GM11168 (cell line): Measurements from ENCODE around the gene PSAT1.

Experiments used
- in situ Hi-C: fragments of 300-500 bp; cut with MboI; formaldehyde crosslinking; loops from one replicate; pipeline ENCODE4 v1.12.0; 2022; ENCODE audit warnings: low sequenced_read_pairs; ENCODE audit not compliant: unreplicated experiment

The PSAT1 gene

GRCh38 chr9:78291240-78291925 lies 5.5 kb upstream of the PSAT1 start:
- in situ Hi-C loops: no loop called here

GRCh38 chr9:78292026-78292425 lies 4.9 kb upstream of the PSAT1 start:
- in situ Hi-C loops: no loop called here

- in situ Hi-C loops: no loop called here
Observed at GRCh38 chr9:78292716-78293497, 4.0 kb upstream of the PSAT1 start.

DNA sequence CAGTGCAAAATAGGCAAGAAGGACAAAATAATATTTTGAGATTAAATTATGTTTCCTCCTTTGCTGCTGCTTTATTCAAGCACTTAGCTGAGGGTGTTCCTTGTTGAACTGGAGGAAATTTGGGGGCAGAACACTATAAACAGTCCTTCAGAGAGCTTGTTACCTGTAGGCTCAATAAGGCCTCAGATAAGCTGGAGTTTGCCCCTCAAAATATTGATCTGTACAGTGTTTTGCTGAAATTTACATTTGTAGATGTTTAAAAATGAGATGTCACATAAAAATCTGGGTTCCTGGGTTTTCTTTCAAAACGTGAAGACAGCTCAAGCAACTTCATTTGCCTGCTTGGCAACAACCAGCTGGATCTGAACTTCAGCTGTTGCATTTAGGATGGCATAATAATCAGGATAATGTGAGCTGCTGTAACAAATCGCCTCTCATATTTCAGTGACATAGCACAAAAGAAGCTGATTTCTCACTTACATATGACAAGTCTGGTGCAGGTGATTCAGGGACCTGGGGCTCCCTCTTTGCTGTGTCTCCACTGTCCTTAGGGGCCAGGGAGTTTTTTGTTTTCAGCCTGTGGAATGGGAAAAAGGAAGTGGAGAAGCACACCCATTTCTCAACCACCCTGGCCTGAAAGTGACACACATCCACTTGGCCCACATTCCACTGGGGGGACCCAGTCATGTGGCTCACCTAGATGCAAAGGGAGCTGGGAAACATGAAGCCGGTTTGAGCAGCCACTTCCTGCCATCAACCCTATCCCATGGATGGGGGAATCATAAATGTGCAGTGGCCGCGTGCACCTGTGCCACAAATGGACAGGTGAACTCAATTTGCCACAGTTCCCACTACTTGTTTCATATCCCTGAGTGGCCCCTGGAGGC lies 2.4 kb upstream of the PSAT1 start:
- in situ Hi-C loops: no loop called here

DNA sequence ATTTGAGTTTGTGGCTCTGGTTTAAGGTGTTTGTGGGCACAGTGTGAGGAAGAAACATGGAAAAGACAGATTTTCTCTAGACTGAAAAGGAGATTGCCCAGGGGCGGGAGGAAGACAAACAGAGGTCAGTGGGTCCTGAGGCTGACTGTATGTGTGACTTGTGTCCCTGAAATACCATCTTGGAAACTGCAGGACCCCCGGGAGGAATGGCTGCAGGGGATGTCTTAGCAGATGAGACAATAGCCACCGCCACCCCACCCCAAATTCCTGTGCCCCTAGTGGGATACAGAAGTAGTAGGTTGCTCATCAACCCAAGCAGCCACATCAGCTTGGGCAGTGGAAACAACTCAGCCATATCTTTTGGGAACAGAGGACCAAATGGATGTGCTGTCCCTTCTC lies 1.7 kb upstream of the PSAT1 start:
- in situ Hi-C loops: no loop called here

DNA sequence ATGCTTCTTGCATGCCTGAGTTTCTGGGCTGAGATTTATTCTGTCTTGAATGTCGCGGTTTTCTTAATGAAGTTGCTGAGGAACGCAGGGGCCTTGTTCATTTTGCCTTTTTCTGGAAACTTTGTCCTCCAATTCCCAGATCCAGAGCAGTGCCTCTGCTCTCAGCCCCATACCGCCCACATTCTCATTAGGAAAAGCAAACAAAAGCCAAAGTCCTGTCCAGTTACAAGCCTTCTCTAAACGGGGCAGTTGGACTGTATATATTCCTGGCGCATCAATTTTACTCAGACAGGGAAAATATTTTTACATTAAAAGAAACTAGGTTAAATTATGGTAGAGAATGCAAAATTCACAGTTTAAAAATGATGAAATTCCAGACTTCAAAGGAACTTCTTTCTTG lies 1.2 kb upstream of the PSAT1 start:
- in situ Hi-C loops: no loop called here

DNA sequence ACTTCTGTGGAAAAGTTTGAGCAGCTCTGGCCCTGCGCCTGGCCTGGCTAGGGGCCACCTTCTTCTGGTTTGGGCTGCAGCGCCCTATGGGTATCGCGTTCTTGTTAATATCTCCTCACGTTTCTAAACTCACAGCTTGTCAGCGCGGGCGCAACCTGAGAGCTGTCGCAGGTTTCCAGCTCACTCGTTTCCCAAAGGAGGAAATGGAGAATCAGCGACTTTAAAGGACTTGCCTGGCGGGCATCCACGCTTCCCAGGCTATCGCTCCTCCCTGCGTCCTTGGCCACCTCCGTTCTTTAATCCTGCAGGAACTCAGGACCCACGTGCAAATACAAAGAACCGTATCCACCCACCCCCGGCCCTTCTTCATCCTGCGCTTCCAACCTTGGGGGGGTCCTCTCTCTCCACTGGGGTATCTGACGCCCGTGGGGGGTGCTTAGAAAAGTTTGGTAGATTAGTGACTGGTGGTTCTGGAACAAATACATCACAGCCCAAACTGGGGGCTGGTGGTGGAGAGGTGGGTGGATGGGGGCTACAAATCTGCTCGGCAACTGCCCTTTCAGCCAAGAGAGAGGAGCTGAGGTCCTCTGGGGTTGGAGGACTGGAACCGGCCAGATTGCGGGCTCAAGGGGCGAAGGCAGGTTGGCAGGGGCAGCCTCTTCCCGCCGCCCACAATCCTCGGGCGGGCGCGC lies 578 bp upstream of the PSAT1 start:
- in situ Hi-C loops: no loop called here

DNA sequence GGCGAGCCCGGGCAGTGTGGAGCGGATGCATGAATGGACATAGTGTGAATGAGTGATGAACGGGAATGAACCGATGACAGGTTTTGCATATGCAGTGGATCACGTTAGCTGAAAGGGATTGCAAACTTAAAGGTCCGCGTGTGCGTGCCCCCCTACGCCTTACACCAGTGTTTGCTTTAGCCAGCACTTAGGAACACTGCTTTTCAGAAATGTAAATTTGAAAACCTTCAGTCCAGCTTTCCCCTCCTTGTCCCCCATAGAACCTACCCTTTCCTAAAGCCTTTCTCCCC lies 692 bp downstream of the PSAT1 start:
- in situ Hi-C loops: no loop called here

DNA sequence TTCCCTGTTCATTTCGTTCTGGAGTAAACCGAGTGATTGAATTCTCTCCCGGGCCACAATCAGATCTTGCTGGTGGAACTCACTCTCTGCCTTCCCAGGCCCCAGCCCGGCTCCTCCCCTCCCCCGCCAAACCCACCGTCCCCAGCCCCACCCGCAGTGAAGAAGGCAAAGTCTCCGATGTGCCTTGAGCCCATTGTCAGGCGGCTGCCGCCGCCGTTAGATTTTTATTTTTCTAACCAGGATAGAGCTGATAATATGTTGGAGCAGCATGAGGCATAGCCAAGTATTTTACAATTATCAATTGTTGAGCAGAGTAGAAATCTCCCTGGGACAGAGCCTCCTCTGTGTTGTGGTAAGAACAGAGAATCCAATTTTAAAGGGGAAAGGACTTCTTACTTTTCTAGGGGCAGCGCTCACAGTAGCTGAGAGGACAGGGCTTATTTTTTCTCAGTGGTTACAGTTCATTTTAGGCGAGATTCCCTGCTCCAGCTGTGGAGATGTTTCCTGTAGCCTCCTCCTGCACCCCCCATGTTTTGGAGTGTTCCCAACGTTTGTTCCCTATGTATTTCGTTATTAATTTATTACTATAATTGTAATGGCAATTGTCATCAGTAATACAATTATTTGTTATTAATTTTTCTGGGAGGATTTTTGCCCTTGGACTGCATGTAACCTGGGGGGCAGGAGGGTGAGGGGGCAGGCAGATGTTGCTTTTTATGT lies 1.3 kb downstream of the PSAT1 start:
- in situ Hi-C loops: no loop called here

DNA sequence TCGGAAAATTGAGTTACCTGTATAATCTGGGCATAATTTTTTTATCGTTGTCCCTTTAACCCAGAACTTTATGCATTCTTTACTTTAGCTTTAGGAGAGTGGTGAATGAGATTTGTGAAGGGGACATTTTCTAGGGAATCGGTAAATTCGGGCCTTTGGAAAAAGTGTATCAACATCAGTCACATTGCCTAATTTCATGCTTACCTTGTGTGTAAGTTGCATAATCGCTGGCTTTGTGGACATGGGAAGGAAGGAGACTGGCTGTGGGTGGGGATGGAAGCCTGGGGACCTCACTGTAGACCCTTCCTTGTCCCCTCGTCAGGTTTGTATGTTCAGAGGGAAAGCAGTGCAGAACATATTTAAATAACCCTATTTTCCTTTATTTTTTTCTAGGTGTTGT lies 3.3 kb downstream of the PSAT1 start:
- in situ Hi-C loops: no loop called here

DNA sequence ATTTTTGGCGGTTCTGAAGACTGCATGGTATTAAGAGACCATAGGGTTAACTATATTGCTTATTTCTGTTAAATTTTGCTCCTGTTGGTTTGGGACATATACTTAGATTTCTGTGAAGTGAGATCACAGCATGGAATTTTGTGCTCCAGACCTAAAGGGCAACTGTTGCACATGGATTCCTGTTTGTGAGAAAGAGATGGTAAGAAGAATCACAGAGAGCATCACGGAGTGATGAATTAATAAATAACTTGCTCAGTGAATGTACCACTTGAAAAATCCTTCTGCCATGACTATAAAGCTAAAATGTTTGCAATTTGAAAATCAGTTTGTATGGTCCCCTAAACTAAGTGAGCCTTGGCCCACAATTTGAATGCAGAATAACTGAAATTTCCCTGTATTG lies 4.5 kb downstream of the PSAT1 start:
- in situ Hi-C loops: no loop called here

GRCh38 chr9:78303377-78304062 lies 6.6 kb downstream of the PSAT1 start:
- in situ Hi-C loops: no loop called here

DNA sequence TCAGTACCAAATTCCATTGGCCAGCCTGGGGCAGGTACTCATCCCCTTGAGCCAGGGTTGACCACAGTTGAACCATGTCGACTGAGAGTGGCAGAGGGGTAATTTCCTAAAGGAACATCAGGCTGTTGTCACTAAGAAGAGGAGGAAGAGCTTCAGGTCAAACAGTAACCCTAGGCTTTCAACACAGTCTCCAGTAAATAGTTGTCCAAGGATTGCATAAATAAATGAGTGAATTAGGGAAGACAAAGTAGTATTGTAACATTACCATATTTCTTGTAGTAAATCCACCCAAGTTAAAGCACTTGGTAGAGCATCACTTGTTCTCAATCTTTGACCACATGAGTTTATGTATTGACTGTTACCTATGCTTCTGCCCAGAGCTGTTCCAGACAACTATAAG lies 7.4 kb downstream of the PSAT1 start:
- in situ Hi-C loops: no loop called here

- in situ Hi-C loops: no loop called here
Observed at GRCh38 chr9:78306222-78307076, 9.5 kb downstream of the PSAT1 start.

- in situ Hi-C loops: no loop called here
Observed at GRCh38 chr9:78307360-78307759, 10.4 kb downstream of the PSAT1 start.

DNA sequence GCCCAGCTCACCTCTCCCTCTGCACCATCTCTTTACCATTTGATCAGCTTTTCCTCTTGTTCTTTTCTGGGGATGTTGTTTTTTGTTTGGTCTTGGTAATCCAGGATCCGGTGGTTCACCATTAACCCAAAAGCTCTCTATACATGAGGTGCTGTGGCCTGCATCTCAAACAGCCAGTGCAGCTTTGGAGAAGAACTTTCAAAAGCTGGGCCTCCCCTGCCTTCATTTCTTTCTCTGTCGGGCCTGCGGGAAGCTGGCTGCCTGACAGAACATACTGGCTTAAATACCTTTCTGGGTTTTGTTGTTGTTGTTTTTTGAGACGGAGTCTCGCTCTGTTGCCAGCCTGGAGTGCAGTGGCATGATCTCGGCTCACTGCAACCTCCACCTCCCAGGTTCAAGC lies 12.1 kb downstream of the PSAT1 start:
- in situ Hi-C loops: no loop called here

- in situ Hi-C loops: no loop called here
Observed at GRCh38 chr9:78311075-78311474, 14.2 kb downstream of the PSAT1 start.

DNA sequence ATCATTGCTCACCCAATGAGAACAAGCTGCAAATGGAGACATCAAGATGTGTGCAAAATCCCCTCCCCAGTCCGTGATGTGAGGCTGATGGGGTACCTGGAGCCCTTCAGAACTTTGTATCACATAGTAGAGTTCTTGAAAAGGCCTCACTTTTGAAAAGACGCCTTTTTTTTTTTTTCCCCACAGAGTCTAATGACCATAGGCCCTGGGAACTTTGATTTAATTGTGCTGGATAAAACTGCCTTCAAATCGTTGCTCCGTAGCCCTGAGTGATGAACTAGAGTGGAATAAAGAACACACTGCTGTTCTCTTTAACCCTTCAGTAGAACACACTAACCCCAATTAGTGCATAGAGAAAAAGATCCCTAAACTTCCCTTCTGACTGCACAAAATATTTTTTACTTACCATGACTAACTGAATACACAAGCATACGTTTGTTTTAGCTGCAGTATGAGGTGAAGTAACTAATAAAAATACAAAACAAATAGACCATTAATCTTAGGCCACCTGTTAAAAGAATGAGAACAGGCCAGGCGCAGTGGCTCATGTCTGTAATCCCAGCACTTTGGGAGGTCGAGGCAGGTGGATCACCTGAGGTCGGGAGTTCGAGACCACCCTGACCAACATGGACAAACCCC lies 15.1 kb downstream of the PSAT1 start:
- in situ Hi-C loops: no loop called here
